ENCODE data around the gene OR6N1. TPM values are rescaled to one million over a fixed set of nuclear protein-coding genes. Genes with fewer than 3 reads are reported as not detected.

Gene OR6N1
- total and polyA plus RNA-seq, 4 donors: not detected

DNA sequence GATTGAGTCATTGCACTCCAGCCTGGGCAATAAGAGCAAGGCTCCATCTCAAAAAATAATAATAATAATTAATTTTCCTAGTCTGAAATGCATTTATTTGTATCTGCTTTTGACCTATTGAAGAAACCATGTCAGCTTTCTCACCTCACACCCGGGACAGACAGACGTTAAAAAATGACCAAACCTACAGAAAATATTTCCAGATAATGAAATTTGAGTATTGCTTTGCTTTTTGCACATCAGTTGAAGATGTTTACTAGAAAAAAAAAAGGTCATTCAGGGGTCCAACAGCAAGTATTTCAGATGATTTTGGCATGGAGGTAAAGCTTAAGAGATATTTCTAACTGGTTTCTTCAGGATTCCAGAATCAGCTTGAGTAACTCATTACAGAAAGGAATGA lies 17.6 kb downstream of the OR6N1 start, which contains the start of gene OR6K6 (continued):
- TF ChIP-seq, protein P1, sequence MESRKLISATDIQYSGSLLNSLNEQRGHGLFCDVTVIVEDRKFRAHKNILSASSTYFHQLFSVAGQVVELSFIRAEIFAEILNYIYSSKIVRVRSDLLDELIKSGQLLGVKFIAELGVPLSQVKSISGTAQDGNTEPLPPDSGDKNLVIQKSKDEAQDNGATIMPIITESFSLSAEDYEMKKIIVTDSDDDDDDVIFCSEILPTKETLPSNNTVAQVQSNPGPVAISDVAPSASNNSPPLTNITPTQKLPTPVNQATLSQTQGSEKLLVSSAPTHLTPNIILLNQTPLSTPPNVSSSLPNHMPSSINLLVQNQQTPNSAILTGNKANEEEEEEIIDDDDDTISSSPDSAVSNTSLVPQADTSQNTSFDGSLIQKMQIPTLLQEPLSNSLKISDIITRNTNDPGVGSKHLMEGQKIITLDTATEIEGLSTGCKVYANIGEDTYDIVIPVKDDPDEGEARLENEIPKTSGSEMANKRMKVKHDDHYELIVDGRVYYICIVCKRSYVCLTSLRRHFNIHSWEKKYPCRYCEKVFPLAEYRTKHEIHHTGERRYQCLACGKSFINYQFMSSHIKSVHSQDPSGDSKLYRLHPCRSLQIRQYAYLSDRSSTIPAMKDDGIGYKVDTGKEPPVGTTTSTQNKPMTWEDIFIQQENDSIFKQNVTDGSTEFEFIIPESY (IDR thresholded peaks at IDR 0.05): no peak
- TF ChIP-seq GABPA (IDR thresholded peaks at IDR 0.05 in 1 of 2, conservative IDR thresholded peaks at IDR 0.05 in 1 of 2): no peak
- TF ChIP-seq NR2F2 (IDR thresholded peaks at IDR 0.05): no peak
- no peak for TF ChIP-seq YY1 (IDR thresholded peaks at IDR 0.05)

DNA sequence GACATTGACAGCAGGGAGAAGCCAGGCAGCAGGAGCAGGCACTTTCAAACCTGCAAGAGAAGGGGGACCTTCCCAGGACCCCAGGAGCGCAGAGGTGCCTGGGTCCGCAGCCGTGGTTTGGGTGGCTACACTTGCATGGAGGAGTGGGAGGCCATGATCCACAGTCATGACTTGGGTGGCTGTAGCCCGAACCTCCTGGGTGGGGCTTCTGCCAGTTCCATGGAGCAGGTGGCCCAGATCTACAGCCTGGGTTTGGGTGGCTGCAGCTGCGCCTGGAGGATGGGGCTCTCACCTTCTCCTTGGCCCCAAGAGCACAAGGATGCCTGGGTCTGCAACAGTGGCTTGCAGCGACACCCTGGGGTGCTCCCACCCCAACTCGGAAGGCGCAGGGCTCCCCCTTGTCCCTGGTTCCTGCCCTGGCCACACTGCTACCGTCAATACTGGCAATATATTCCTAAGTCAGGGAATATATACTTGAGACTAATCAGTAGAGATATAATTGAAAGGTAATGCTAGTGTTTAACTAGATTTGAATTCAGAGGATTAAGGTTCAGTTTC lies 19.8 kb downstream of the OR6N1 start:
- TF ChIP-seq EGR1 (IDR thresholded peaks at IDR 0.05; ENCODE audit: low read depth in 2 of 2) (no peak), ATF3 (IDR thresholded peaks at IDR 0.05) (no peak), FOXA2 (IDR thresholded peaks at IDR 0.05) (no peak), SP1 (IDR thresholded peaks at IDR 0.05) (no peak), JUND (IDR thresholded peaks at IDR 0.05) (no peak), YY1 (IDR thresholded peaks at IDR 0.05) (no peak), RXRA (IDR thresholded peaks at IDR 0.05) (no peak), HNF4G (IDR thresholded peaks at IDR 0.05) (no peak), HNF4A (conservative IDR thresholded peaks at IDR 0.05) (no peak), FOXA1 (IDR thresholded peaks at IDR 0.05) (no peak)
- TF ChIP-seq, protein P2, sequence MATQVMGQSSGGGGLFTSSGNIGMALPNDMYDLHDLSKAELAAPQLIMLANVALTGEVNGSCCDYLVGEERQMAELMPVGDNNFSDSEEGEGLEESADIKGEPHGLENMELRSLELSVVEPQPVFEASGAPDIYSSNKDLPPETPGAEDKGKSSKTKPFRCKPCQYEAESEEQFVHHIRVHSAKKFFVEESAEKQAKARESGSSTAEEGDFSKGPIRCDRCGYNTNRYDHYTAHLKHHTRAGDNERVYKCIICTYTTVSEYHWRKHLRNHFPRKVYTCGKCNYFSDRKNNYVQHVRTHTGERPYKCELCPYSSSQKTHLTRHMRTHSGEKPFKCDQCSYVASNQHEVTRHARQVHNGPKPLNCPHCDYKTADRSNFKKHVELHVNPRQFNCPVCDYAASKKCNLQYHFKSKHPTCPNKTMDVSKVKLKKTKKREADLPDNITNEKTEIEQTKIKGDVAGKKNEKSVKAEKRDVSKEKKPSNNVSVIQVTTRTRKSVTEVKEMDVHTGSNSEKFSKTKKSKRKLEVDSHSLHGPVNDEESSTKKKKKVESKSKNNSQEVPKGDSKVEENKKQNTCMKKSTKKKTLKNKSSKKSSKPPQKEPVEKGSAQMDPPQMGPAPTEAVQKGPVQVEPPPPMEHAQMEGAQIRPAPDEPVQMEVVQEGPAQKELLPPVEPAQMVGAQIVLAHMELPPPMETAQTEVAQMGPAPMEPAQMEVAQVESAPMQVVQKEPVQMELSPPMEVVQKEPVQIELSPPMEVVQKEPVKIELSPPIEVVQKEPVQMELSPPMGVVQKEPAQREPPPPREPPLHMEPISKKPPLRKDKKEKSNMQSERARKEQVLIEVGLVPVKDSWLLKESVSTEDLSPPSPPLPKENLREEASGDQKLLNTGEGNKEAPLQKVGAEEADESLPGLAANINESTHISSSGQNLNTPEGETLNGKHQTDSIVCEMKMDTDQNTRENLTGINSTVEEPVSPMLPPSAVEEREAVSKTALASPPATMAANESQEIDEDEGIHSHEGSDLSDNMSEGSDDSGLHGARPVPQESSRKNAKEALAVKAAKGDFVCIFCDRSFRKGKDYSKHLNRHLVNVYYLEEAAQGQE (IDR thresholded peaks at IDR 0.05): no peak
- TF ChIP-seq, protein P1 (IDR thresholded peaks at IDR 0.05): no peak
- H3K4me1 ChIP-seq (ENCODE audit: control insufficient read depth in 4 of 4, insufficient read depth in 4 of 4, low read length in 3 of 4): no peaks in the 10 kb centered on the region
- H3K36me3 ChIP-seq (ENCODE audit: control insufficient read depth in 4 of 4, insufficient read depth in 3 of 4, low read depth in 1 of 4, low read length in 3 of 4): no peaks in the 10 kb centered on the region
- peaks cover 0 to 2% (median 0%) of the 10 kb centered on the region in 4 donors for H3K9me3 ChIP-seq (ENCODE audit: control insufficient read depth in 4 of 4, low read length in 3 of 4)
- H3K27ac ChIP-seq (ENCODE audit: low read depth in 1 of 2, low read length in 2 of 2): no peak overlapping the region
- DNase-seq (ENCODE audit: low spot score): no peak
- no peak overlapping the region for H3K9ac ChIP-seq (ENCODE audit: low read depth in 1 of 2, low read length in 2 of 2)
- H3K27me3 ChIP-seq (ENCODE audit: control insufficient read depth in 4 of 4, insufficient read depth in 4 of 4, low read length in 3 of 4): peaks cover 0 to under 1% (median 0%) of the 10 kb centered on the region in 4 donors
- WGBS: 85% methylated on average over 9 of the region's 9 CpGs
- H3K4me3 ChIP-seq (ENCODE audit: low read depth in 1 of 3, low read length in 3 of 3): no peak overlapping the region
